ENCODE data around the gene OSBP. TPM values are rescaled to one million over a fixed set of nuclear protein-coding genes. Genes with fewer than 3 reads are reported as not detected.
A peak's percentile ranks its signal among the peaks of the same experiment; 100 is the strongest.

The OSBP gene
- total RNA-seq, 1 experiment from 2014 or later = 43.8 TPM

- DNase-seq (ENCODE audit: low read depth, low spot score) (no peak), ATAC-seq (no peak)
- CTCF ChIA-PET = no interaction called here
- H3K36me3 ChIP-seq (ENCODE audit: control insufficient read depth in 1 of 2, insufficient read depth in 2 of 2, low read length in 2 of 2) = peaks cover 60 to 88% of the 10 kb centered on the region in 2 experiments
- no peaks in the 10 kb centered on the region for H4K20me1 ChIP-seq (ENCODE audit: insufficient read depth)
- no peaks in the 10 kb centered on the region for H3K27me3 ChIP-seq (ENCODE audit: insufficient read depth, low read length)
- peaks cover 3% of the 10 kb centered on the region; the same call in 1 of the 2 replicates for H3K79me2 ChIP-seq (ENCODE audit: insufficient read depth, low read length)
- H2AFZ ChIP-seq (ENCODE audit: low read depth, low read length, poor library complexity, severe bottlenecking) = no peak overlapping the region
- intact Hi-C loops (cut with micrococcal nuclease) = loop anchor here (5.0 kb wide), 1 partner anchor 53 kb away; no protein-coding TSS in a partner anchor
- no peak overlapping the region for H3K4me2 ChIP-seq (ENCODE audit: low read length)
- RAD21 ChIA-PET (ENCODE audit: low non-redundant PET in 1 of 2, low total read pairs in 2 of 2, uncharacterized antibody in 2 of 2, unreplicated experiment in 2 of 2) = no interaction called here
- no peak overlapping the region for H3K9ac ChIP-seq (ENCODE audit: low read length)
- H3K4me1 ChIP-seq (ENCODE audit: control insufficient read depth in 1 of 2, insufficient read depth in 2 of 2, low read length in 2 of 2) = no peaks in the 10 kb centered on the region
- no peak for TF ChIP-seq SP1 (IDR thresholded peaks at IDR 0.05; ENCODE audit: low read depth)
- no peak for TF ChIP-seq ZFX (IDR thresholded peaks at IDR 0.05)
- TF ChIP-seq, protein P1, sequence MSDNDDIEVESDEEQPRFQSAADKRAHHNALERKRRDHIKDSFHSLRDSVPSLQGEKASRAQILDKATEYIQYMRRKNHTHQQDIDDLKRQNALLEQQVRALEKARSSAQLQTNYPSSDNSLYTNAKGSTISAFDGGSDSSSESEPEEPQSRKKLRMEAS (IDR thresholded peaks at IDR 0.05) = no peak
- TF ChIP-seq SRF (IDR thresholded peaks at IDR 0.05; ENCODE audit: low read depth) = no peak
- TF ChIP-seq EZH2phosphoT487 (IDR thresholded peaks at IDR 0.05; ENCODE audit: borderline replicate concordance) = no peak
- TF ChIP-seq, protein P2, sequence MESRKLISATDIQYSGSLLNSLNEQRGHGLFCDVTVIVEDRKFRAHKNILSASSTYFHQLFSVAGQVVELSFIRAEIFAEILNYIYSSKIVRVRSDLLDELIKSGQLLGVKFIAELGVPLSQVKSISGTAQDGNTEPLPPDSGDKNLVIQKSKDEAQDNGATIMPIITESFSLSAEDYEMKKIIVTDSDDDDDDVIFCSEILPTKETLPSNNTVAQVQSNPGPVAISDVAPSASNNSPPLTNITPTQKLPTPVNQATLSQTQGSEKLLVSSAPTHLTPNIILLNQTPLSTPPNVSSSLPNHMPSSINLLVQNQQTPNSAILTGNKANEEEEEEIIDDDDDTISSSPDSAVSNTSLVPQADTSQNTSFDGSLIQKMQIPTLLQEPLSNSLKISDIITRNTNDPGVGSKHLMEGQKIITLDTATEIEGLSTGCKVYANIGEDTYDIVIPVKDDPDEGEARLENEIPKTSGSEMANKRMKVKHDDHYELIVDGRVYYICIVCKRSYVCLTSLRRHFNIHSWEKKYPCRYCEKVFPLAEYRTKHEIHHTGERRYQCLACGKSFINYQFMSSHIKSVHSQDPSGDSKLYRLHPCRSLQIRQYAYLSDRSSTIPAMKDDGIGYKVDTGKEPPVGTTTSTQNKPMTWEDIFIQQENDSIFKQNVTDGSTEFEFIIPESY (IDR thresholded peaks at IDR 0.05; ENCODE audit: extremely low read depth, insufficient replicate concordance, low read length) = no peak
- no peak for TF ChIP-seq ELF1 (IDR thresholded peaks at IDR 0.05; ENCODE audit: borderline replicate concordance, low read depth)
- TF ChIP-seq CEBPB (IDR thresholded peaks at IDR 0.05; ENCODE audit: low read depth) = no peak
- no peak for TF ChIP-seq POLR2AphosphoS5 (IDR thresholded peaks at IDR 0.05; ENCODE audit: low read depth, low read length)
- no peak for TF ChIP-seq EGR1 (IDR thresholded peaks at IDR 0.05; ENCODE audit: low read depth)
- TF ChIP-seq, protein P3, sequence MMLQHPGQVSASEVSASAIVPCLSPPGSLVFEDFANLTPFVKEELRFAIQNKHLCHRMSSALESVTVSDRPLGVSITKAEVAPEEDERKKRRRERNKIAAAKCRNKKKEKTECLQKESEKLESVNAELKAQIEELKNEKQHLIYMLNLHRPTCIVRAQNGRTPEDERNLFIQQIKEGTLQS (IDR thresholded peaks at IDR 0.05) = no peak
- no peak for TF ChIP-seq SIN3A (IDR thresholded peaks at IDR 0.05; ENCODE audit: low read depth)
- TF ChIP-seq CBX3 (IDR thresholded peaks at IDR 0.05; ENCODE audit: low read depth) = no peak
- no peak for TF ChIP-seq POLR2A (IDR thresholded peaks at IDR 0.05; ENCODE audit: borderline replicate concordance, extremely low read depth, insufficient read depth, insufficient read length)
- no peak for TF ChIP-seq RAD21 (IDR thresholded peaks at IDR 0.05; ENCODE audit: low read depth)
- no peak for TF ChIP-seq JUND (IDR thresholded peaks at IDR 0.05)
- no peak for TF ChIP-seq CTCF (IDR thresholded peaks at IDR 0.05 in 2 of 3, conservative IDR thresholded peaks at IDR 0.05 in 1 of 3; ENCODE audit: borderline replicate concordance in 1 of 3, insufficient read depth in 1 of 3, low read depth in 2 of 3, low read length in 2 of 3)
- TF ChIP-seq YY1 (IDR thresholded peaks at IDR 0.05; ENCODE audit: extremely low read depth, insufficient replicate concordance, low read depth, low read length) = no peak
- TF ChIP-seq FOSL1 (IDR thresholded peaks at IDR 0.05; ENCODE audit: low read depth) = no peak
- BruUV-seq (replicated peaks) = TSS peak; percentile 1
- H3K9me2 ChIP-seq (ENCODE audit: insufficient read depth) = no peaks in the 10 kb centered on the region
- no peak overlapping the region for H3K4me3 ChIP-seq (replicated peaks in 1 of 2; ENCODE audit: low read depth in 1 of 2, low read length in 2 of 2)
- POLR2A ChIA-PET = no interaction called here
- H3K27ac ChIP-seq (ENCODE audit: low read depth, low read length) = no peak overlapping the region
- no peaks in the 10 kb centered on the region for H3K9me3 ChIP-seq (ENCODE audit: control insufficient read depth in 1 of 2, insufficient read depth in 1 of 2, low read depth in 1 of 2, low read length in 2 of 2)
Measured at GRCh38 chr11:59654893-59655292, 39.3 kb upstream of the OSBP start.
